Urothelium cell line (cell line): ENCODE measurements around the gene MRPL9.
"Not testable (repeated sequence)": the region's sequence is repeated elsewhere in the genome, so short reads cannot be mapped to it uniquely, and the experiment has no call there.

Experiments used
- DNase-seq: peaks from one replicate; pipeline ENCODE4 v3.0.0; 2011; ENCODE audit warnings: low spot score, mixed read lengths
- FAIRE-seq: peaks from 2 replicates; lab custom pipeline; 2011; peaks lifted over from hg19 to GRCh38; lab: Jason Lieb, UNC

MRPL9 gene

DNA sequence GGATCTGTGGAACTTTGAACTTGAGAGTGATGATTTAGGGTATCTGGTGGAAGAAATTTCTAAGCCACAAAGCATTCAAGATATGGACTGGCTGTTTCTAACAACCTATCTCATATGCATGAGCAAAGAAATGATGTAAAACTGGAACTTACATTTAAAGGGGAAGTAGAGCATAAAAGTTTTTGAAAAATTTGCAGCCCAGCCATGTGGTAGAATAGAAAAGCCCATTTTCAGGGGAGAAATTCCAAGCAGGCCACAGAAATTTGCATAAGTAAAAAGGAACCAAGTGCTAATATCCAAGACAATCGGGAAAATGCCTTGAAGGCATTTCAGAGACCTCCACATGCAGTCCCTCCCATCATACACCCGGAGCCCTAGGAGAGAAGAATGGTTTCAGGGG lies 26.3 kb downstream of the MRPL9 start:
- FAIRE-seq (no peak), DNase-seq (no peak)

DNA sequence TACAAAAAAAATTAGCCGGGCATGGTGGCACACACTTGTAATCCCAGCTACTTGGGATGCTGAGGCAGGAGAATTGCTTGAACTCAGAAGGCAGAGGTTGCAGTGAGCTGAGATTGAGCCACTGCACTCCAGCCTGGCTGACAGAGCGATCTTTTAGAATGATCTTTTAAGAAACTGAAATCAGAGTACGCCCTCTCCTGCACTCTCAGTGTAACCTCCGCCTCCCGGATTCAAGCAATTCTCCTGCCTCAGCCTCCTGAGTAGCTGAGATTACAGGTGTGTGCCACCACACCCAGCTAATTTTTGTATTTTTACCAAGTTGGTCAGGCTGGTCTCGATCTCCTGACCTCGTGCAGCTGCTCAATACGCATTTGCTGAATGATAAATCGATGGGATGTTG lies 29.3 kb downstream of the MRPL9 start:
- DNase-seq, FAIRE-seq: not testable (repeated sequence)

DNA sequence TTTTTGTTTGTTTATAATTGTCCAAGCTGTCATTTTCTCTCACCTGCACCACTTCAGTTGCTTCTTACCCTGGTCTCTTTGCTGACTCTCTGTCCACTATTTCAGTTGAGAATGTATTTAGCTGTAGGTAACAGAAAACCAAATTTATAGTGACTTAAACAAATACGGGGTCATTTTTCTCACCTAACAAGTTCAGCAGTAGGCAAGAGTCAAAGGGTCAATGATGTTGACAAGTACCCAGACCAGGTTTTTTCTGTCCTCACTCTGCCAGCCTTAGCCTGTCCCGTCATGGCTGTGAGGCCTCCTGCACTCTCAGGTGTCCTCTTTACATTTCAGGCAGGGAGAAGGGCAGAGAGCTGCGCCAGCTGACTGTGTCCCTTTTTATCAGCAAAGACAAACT lies 30.2 kb downstream of the MRPL9 start:
- DNase-seq (no peak), FAIRE-seq (no peak)

DNA sequence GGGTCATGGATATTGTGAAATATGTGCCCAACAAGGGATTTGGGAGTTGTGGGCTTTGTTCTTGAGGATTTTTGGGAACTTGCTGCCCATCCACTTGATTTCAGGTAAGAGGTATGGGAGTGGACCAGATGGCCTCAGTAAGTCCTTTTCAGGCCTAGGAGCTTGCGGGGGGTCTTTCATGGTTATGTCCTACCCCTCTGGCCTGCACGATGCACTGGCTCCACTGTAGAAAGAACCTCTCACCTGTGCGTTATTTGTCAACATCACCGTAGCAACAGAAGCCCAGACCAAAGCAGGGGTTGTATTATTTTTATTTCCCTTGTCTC lies 33.4 kb downstream of the MRPL9 start:
- FAIRE-seq = no peak
- DNase-seq = no peak

DNA sequence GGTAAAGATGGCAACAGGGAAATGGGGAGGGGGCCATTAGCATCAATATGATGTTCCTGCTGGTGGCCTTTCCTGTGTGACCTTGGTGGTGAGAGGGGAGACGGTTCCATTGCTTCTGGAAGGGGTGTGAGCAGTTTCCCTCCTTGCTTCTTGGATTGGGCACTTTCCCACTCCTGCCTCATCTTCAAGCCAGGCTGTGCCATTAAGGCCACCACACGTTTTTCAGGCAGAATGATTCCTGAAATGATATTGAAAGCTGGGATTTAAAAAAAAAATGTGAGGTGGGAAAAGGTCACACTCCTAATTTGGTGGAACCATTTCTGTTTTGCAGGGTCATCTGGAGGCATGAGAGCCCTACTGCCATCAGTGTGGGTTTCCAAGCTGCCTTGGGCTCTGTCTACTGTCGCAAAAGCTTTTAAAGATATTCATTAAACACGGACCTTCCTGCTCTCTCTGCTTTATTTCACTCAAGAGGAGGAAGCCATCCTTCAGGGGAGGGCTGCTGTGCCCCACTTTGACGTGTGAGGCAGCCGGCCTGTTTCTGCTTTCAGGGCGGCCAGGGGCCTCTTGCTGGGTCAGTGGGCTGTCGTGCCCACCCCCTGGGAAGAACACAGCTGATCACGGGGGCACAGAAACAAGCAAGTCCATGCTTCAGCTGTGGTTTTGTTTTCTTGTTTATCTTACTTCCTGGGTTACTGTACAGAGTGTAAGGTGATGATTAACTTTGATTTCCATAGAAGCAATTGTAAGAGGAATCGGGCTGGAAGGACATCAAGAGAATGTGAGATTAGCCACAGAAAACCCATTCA lies 33.9 kb downstream of the MRPL9 start:
- no peak for DNase-seq

DNA sequence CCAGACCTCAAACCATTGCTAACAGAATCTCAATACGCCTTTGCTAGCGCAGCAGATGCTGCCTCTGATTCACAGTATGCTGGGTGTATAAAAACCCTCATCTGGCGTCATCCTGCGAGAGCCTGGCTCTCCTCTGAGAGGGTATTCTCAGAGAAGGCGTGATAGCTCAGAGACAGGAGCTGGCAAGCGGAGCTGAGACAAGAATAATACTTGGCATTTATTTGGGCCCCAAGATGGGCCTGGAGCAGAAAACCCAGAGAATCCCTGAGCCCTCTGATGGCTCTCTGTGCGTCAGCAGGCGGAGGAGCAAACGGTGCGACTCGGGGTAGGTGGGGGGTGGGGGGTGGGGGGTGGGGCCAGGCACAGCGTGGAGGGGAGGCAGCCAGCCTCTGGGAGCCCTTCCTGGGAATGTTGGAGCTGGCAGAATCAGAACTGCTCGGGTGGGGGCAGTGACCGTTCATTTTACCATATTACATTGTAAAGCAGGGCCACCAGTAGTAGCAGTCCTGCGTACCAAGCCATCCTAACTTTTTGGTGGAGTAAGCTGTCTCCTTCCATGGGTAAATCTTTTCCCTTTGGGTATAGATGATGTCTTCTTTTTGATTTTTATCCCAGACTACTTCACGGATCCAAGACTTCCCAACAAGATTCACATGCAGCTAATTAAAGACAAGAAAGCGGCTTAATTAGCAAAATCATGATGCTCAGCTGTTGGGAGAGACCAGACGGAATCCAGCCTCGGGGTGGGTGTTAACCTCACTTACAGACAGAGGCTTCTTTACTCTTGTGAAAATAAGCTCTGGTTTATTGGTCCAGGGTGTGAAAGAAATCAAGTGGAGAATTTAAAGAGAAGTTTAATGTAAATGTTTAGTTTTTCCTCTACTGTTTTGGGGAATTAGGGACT lies 34.9 kb downstream of the MRPL9 start:
- FAIRE-seq (no peak), DNase-seq (no peak)

More for the DNA sequence above, 33.9 kb downstream of the MRPL9 start:
- FAIRE-seq = peak; percentile 52

DNA sequence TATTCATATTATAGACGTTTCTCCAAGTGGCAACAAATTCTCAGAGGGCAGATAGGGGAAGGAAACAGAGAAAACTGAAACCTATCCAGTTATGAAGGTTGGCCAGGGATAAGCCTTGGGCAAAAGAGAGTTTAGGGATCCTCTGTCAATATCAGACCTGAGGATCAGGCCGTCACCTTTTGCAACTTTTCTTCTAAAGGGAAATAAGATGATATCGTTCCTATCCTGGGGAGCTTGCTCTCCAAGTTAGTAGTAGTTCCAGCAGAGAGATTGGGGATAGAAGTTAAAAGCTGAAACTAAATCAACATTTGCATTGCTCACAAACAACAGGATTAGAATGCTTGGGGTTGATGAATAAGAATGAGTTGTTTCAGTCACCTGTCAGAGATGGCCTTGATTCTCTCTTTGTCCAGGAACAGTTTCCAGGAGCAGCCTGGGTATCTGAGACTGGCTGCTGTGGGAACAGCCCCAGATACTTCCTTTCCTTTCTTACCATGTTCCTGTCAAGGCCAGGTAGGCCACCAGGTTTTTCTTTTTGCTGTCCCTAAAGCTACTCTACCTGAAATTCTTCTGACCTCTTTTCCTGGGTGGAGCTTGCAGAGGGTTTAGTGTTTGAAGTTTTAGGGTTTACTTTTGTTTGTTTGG lies 39.4 kb downstream of the MRPL9 start:
- DNase-seq = no peak
- no peak for FAIRE-seq

DNA sequence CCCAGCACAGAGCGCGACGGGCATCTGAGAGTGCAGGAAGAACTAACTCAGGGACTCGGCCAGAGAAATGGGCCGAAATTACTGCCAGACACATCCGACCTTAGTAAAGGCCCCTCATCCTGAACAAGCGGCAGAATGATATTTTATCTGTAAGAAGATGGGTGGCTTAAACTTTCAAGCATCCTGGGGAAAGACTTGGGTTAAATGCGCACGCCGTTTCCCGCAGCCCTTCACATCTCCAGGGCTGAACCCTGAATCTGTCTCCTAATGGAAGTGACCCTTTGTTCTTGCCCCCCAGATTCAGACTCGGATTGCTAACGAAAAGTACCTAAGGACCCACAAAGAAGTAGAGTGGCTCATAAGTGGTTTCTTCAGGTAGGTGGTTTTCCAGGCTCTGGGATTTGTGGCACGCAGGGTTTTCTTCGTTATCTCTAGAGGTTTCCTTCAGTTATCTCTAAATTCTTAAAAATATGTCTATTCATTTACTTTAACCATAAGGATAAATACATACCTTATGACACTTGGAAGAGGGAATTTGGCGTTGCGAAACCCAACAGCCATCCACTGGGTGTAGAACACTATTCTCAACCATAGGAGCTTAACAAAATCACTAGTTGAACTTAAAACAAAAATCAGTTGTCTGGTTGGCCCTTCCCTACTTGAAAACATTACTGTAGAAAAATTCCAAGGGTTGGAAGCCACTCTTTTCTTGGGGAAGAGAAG lies 41.3 kb downstream of the MRPL9 start:
- DNase-seq = no peak

DNA sequence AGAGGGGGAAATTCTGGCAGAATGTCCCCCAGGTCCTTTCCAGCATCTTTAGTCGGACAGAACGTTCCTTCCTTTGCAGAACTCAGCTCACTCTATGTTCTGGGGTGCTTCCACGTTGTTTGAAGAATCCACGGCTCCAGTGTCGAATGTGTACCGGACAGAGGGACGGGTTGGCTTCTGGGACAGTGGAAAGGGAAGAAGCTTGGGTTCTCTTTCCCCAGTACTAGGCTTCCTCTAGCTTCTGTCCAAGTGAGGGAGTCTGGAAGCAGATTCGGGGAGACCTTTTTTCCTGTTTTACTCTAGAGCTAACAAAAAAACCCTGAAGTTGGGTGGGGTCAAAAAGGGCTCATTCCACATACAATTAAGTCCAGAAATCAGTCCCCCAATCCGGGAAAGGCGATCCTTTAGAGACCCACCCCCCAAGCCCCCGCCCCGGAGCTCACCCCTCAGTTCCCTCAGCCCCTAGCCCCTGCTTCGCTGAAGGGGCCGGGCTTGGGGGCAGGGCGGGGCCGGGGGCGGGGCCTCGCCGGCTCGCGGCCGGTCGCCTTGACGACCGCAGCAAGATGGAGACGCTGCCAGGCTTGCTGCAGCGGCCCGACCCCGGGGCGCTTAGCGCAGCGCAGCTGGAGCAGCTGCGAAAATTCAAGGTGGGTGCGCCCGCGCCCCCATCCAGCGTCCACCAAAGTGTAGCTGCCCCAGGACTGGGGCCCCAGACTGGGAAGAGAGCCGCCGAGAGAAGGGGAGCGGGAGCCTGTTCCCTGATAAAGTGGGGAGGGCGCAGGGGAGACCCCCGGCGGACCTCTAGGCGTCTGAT lies 42.1 kb downstream of the MRPL9 start, which contains the start of gene RIIAD1:
TSS of gene RIIAD1 (plus strand) at position 549 of the 814 bp plus-strand sequence. CDS start at position 564, 15 bp downstream.
- DNase-seq = peak; percentile 74
- FAIRE-seq = no peak

More for the DNA sequence above, 41.3 kb downstream of the MRPL9 start:
- no peak for FAIRE-seq

DNA sequence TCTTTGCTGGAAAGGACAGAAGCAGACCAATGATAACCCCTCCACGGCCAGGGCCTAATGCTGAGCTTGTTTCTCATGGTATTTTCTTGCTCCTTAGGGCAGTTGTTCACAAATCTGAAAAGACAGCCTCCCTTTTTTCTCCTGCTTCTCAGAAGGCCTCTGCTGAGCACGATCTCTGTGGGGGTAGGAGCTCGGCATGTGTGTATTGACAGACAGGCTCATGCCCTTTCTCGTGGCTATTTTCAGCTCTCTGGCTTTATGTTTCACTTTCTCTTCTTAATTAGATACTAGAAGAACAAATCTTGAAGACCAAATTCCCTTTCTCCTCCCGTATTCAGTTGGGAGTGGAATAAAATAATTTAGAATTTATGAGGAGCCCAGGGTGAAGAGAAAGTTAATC lies 42.7 kb downstream of the MRPL9 start:
- DNase-seq (no peak), FAIRE-seq (no peak)

DNA sequence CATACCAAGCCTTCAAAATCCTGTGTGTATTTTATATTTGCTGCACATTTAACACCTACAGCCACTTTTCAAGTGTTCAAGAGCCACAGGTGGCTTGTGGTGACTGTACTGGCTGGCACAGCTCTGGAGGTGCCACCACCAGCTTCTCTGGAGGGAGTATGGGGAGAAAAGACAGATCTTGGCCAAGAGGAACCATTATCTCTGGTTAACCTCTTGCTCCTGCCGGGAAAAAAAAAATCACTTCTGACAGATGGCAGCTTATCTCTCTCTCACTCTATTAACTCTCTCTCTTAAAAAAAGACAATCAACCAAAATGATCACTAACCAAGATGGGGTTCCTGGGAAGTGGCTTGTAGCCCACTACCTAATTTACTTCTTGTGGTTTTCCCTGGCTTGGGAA lies 43.2 kb downstream of the MRPL9 start:
- DNase-seq = no peak
- FAIRE-seq = no peak

DNA sequence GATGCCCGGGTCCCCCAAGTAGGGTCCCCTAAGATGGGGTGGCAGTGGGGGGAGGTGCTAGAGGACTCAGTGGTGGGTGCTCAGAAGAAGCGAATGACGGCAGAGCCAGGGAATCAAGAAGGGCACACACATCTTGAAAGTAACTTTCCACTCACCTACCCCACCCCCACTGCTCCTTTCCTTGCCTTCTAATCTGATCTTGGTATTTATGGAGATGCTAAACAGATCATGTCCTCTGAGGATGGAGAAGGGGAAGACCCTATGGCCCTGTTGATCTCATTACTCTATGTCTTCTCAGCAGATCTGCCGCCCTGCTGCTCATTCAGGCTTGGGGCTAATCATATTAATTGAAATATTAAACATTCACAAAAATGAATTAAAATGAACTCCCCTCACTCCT lies 44.6 kb downstream of the MRPL9 start:
- DNase-seq (no peak), FAIRE-seq (no peak)

DNA sequence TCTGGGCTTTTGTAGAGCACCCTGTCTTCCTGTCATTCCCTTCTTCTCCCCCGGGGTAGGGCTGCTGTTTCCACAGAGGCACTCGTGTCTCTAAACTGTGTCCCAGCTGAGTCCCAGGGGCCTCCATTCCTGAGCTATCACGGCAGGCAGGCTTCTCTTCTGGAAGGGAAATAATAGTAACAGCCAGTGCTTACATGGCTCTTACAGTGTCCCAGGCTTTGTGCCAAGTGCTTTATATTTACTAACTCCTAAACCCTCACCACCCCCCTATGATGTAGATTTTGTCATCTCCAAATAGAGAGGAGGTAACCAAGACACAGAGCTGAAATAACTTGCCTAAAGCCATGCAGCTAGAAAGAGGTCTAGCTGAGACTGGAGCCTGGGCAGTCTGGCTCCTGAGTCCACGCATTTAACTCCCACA lies 45.3 kb downstream of the MRPL9 start:
- DNase-seq (no peak), FAIRE-seq (no peak)

DNA sequence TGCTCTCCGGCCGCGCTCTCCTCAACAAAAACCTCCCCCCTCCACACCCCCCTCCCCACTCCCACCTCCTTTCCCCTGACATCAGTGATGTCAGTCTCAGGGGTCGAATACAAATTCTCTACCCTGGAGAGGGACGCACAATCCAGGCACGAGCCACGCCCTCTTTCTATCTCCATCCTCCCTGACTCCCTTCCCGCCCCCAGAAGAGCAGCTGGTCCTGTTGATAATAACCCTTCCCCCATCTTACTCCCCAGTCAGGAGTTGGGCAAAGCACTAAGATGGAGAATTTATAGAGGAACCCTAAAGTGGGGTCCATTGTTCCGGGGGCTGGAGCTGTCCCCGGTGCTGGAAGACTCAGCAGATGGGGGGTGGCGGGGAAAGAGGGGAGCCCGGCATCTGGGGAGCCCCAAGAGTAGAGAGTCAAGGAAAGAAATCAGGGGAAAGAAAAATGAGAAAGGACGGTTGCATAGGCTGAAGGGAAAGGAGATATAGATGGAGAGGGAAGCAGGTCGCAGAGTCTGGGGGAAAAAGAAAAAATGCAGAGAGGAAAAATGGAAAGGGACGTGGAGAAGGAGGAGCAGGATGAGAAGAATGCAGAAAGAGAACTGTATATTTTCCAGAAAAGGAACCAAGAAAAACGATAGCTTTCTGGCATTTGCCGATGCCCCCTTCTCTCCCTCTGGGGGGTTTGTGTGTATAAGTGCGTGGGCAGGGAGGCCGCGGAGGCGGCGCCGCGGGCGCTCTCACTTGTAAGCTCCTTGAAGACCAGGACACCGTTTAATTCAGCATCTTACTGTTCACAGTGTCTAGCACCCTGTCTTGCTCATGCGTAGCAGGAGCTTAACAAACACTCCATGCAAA lies 46.3 kb downstream of the MRPL9 start, which contains the start of gene CELF3:
TSS of gene CELF3 (minus strand) at position 33 of the 861 bp plus-strand sequence. CDS start 783 bp downstream, outside the sequence.
- FAIRE-seq (no peak), DNase-seq (peak; percentile 64)

DNA sequence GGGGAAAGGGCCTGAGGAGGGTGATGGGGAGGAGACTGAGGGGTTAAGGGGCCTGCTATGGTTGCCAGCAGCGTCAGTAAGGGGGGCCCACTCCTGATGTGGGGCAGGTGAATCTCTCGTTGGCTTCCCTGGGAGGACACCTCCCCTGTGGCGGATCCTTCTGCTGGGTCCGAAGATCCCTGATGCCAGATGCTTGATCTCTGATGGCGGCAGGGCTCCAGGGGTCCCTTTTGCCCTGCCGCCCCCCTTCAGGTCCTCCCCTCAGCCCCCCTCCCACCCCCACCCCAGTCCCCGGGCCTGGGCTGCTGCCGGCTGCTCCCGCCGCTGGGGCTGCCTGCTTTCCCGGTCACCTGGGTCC lies 46.9 kb downstream of the MRPL9 start:
- DNase-seq (no peak), FAIRE-seq (no peak)

DNA sequence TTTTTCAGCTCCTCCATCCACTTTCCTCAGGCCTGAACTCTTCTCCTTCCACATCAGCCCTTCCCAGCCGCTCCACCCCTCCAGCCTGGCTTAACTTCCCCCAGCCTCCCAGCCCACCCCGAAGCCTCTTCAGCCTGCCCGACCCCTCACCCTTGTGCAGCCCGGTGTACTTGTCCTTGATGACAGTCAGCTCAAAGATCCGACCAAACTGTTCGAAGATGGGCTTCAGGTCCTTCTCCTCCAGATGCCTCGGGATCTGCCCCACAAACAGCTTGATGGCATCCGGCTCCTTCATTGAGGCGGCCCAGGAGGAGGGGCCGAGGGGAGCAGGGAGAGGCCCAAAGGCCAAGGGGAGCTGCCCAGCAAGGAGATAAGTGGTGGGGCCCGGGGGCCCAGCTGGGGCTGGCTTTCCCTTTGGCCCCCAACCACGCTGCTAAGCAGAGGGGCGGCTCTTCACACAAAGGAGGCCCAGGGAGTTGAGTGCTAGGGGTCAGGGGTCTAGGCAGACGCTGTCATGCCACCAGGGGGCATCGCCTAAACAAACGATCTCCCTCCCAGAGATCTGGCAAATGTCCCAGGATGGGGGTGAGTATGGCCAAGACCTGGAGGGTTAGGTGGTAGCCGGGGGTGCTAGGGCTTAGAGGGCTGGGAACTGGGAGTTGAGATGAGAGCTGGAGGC lies 47.4 kb downstream of the MRPL9 start:
- no peak for DNase-seq
- FAIRE-seq = no peak

DNA sequence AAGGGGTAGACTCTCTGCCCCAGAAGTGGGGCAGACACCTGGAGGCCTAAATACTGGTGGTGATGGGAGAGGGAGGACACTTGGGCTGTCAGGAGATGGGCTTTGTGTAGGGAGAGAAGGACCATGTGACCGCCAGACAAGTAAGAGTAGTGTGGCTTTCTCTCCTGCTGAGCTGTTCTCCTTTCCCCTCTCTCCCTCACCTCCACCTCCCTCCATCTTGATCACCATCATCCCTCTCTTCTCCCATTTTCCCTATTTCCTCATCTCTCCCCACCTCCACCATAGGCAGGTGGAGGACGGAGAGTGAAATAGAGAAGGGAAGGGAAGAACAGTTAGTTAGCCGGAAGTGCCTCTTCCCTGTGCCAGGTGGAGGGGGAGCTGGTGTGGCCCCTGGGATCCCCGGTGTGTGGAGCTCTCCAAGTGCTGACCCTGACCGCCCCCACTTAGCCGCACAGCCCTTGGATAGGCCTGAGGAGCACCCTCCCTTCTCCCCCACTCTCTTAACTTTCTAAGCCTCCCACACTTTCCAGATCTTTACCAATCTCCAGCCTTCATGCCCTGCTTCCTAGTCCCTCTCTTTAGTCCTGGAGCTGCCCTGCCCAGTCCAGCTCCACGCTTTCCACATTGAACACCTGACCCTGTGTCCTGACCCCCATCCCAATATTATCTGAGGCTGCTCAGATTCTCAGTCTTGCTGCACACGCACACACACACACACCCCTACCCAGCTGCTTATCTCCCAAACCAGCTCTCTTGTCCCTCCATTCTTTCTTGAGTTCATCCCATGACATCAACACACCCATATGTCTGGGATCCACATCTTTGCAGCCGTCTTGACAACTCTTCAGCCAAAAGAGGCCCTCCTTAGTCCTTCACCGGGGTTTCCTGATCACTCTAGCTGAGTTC lies 48.2 kb downstream of the MRPL9 start:
- DNase-seq (no peak), FAIRE-seq (no peak)
